CD4-positive, alpha-beta T cell treated with Interferon alpha-2 for 1 hour (primary cell): ENCODE data around the gene ADIPOR2.

Source experiments
- DNase-seq, 2 donors: peaks; one replicate each; pipeline ENCODE4 v3.0.0-alpha.2; 2020 to 2022

Gene ADIPOR2

DNA sequence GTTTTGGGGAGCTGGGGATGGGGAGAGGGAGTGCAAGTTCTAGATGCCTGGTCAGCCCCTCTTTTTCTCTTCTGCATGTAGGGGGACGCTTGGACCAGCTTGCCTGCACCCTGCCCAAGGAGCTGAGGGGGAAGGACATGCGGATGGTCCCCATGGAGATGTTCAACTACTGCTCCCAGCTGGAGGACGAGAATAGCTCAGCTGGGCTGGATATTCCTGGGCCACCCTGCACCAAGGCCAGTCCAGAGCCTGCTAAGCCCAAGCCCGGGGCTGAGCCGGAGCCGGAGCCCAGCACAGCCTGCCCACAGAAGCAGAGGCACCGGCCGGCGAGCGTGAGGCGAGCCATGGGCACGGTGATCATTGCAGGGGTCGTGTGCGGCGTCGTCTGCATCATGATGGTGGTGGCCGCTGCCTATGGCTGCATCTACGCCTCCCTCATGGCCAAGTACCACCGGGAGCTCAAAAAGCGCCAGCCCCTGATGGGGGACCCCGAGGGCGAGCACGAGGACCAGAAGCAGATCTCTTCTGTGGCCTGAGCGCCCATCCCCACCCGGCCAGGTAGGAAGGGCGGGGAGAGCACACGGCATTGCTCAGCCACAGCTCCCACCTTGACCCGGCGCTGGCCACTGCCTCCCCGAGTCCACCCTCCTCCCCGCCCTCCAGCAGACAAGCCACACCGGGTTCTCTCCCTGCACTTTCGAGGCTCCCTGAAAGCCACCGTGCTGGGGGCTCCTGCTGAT lies 143.5 kb downstream of the ADIPOR2 start:
- no peak for DNase-seq

DNA sequence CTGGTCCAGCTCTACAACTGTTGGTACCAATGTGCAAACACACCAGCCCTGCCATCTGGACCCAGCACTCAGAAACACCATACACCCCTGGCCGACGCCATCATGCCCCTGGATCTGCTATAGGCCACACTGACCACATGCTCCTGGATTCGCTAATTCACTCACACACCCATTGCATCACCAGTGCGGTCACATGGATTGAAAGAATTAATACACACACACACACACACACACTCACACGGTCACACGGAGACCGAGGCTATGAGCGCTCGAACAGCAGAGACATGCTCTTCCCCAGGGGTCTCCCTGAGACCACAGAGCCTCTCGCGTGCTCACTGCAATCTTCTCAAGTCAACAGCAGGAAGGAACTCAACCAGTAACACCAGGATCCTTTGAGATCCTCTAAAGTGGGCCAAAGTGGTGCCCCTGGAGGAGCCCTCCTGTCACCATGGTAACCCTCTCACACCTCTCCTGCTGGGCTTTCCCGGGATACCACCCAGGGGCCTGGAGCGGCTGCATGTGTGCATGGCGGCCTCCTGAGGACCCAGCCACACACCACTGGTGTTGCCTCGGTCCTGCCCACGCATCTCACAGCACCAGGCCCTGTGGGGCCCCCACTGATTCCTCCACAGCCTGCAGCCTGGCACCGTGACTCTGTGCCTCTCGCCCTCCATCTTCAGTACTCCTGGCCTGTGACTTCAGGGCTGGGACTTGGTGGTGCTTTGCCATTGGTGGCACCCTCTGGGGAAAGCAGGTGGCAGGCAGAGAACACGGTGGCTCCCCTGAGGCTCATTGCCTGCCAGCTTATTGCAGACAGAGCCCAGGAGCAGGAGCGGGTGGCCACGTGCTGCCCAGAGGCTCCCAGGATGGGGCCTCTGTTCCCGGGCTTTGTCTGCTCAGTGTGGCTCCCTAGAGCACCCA lies 144.6 kb downstream of the ADIPOR2 start:
- DNase-seq = no peak

DNA sequence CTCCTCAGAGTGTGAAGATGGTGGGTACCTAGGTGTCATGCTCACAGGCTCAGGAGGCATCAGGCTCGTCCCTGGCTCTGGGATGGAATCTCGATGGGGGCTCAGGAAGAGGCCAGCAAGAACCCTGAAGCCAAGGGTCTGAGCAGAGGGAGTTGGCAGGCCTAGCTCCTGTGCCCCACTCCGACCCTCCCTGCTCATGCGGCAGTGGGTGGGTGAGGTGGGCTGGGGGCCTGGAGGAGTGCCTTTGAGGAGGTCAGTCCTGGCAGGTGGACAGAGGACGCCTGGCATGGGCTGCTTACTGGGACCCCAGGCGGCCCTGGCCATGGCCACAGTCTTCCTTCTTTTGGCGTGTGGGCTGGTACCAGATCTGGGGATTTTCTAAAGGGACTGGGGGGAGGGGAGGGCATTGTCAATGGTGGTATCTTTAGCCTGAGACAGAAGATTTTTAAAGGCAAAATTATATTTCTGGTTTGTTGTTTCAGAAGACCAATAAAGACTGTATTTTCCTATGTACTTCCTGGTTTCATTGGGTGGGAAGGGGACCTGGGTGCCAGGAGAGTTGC lies 145.5 kb downstream of the ADIPOR2 start:
- DNase-seq = no peak

DNA sequence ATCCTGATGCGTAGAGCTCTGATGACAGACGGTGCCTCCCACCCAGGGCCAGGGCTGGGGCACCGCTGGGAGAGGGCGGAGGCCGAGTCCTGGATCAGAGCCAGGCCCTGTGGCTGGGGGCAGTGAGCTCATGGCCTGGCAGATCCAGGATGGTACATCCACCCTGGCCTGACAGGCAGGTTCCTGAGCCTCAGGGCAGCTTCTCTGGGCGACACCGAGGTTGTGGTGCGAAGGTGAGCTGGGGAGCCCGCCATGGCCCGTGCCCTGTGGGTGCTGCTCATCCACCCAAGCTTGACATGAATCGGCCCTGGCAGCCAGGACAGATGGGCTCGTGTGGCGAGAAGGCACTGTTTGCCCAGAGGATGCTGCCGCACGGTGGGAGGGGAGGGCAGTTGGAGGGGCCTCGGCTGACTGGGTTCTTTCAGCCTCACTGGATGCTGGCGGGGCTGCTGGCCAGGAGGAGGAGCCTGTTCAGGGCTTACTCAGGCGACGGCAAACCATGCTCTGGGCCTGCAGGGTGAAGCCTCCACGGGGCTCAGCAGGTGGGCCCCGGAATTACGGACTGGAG lies 146.1 kb downstream of the ADIPOR2 start:
- no peak for DNase-seq

DNA sequence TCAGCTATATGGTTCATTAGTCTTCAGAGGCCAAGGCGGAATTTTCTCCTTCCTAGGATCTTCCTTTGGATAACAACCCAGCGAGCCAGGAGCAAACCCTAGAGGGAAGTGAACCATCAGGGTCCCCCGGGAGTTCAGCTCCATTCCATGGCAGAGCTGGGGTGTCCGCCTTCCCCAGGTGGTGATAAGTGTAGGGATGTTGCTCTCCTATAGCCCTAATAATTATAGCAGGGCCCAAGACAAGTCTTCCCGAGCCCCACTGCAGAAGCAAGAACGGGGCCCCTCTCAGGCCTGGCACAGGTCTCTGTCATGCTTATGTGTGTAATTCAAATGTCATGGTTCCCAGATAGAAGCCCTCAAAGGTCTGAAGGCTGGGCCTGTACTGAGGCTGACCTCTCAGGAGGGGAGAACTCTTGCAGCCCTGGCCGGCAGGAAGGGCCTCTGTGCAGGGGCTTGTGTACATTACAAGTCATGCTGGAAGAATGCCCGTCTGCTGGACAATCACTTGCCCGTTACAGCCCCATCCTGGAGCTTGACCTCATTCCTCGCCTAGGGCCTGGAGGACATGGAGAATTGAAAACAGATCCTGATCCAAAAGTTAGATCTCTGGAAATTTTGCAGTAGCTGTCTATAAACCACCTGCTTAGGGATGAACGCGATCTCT lies 146.8 kb downstream of the ADIPOR2 start:
- DNase-seq = no peak
